GM10266 (cell line): ENCODE data around the gene NUDT12.

ENCODE experiments used
- DNase-seq: peaks from one replicate; pipeline ENCODE4 v3.0.0; 2012; ENCODE audit errors: extremely low spot score
- TF ChIP-seq, protein P1 (sequence below): IDR thresholded peaks from 2 replicates; pipeline ENCODE4 v1.5.1; 2012; ENCODE audit warnings: mild to moderate bottlenecking, low read depth; ENCODE audit not compliant: control insufficient read depth, insufficient read depth; ENCODE audit errors: missing control alignments

The NUDT12 gene

DNA sequence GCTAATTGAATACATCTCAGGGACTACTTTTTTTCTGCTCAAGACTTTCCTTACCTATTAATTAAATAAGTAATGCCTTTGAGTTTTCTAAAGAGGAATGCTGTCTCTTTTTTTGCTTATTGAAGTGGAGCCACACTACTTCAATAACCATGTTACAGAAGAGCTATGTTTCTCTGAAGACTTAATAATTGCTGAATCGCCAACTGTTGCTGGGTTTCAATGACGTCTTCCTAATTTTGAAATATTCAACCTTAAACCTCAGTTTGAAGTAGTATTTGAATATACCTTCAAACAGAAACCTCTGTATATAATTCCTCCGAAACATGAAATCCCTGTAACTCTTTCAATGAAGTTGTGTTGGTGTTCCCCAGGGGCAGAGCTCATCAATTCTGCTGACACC, 21.0 kb downstream of the NUDT12 start:
- TF ChIP-seq, protein P1, sequence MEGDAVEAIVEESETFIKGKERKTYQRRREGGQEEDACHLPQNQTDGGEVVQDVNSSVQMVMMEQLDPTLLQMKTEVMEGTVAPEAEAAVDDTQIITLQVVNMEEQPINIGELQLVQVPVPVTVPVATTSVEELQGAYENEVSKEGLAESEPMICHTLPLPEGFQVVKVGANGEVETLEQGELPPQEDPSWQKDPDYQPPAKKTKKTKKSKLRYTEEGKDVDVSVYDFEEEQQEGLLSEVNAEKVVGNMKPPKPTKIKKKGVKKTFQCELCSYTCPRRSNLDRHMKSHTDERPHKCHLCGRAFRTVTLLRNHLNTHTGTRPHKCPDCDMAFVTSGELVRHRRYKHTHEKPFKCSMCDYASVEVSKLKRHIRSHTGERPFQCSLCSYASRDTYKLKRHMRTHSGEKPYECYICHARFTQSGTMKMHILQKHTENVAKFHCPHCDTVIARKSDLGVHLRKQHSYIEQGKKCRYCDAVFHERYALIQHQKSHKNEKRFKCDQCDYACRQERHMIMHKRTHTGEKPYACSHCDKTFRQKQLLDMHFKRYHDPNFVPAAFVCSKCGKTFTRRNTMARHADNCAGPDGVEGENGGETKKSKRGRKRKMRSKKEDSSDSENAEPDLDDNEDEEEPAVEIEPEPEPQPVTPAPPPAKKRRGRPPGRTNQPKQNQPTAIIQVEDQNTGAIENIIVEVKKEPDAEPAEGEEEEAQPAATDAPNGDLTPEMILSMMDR: no peak
- DNase-seq: no peak

DNA sequence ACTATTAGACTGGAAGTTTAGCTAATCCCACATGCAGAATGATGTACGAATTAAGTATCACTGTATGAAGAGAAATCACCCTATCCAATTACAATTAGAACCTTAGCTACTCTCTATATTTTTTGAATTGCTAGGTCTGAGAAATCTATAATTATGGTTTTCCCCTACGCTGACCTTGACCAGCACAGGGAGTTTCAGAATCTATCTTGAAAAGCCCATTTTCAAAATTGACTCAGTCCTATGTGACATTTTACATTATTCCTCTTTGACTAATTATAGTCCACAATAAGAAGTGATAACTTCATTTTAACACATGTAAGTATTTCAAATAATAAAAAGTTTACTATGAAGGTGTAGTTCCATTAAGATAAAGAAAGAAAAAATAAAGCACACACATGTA, 21.5 kb downstream of the NUDT12 start:
- TF ChIP-seq, protein P1: no peak
- DNase-seq: no peak

DNA sequence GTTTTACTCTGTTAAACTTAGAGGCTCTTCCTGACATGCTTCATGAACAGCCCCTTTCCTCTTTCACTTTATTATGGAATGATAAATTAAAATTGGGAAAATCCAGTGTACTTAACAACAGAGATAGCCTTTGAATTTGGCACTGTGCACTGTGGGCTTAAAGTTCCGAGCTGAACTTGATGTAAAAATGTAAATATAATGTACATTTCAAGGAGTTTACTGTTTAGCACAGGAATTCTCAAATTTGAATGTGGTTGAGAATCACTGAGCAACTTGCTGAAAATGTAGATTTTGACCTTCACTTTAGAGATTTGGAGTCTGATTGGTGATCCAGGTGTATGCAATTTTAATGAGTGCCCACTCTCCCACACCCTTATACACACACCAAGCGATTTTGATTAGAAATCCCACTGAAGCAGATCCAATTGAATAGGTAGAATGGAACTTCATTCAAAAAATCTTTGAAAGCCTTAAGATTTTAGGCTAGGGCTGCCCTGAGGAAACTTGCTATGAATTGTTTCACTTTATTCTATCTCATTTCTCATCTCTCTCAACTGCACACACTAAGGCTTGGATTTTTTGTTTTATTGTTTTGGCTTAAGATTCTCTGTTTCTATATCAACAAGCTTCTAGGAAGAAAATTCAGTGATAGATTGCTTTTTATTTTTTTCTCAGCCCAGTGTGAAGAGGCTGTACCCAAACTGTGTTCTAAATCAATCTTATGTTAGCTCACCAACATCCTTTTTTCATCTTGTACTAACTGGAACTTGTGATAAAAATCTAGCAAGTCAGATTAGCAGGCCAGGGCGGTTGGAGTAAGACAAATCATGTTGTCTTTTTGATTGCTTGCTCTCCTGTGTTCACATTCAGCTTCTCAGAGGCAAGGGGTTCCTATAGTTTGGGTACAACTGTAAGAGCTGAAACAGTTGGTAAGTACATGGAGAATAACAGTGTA, 22.9 kb downstream of the NUDT12 start:
- DNase-seq: no peak

DNA sequence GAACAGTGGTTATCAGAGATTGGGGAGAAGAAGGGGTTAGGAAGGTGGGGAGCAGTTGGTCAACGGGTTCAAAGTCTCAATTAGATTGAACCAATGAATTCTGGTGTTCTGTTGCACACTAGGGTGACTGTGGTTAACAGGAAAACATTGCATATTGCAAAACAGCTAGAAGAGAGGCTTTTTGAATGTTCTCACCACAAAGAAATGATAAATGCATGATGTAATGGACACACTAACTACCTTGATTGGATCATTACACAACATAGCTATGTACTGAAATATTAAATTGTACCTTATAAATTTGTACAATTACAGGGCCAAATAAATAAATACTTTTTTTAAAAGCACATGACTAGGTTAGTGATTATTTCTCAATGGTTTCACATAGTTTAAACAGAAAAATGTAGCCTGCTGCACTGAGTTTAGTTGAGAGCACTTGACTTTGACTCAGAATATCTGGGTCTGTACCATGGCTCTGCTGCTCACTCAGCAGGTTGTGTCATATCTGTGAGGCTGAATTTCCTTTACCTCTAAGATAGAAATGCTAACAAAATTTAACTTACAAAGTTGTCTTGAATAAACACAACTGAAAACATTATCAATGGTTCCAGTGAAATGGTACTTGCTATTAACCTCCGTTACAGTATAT, 30.4 kb downstream of the NUDT12 start:
- TF ChIP-seq, protein P1: no peak

More for the DNA sequence above, 22.9 kb downstream of the NUDT12 start:
- TF ChIP-seq, protein P1: no peak

DNA sequence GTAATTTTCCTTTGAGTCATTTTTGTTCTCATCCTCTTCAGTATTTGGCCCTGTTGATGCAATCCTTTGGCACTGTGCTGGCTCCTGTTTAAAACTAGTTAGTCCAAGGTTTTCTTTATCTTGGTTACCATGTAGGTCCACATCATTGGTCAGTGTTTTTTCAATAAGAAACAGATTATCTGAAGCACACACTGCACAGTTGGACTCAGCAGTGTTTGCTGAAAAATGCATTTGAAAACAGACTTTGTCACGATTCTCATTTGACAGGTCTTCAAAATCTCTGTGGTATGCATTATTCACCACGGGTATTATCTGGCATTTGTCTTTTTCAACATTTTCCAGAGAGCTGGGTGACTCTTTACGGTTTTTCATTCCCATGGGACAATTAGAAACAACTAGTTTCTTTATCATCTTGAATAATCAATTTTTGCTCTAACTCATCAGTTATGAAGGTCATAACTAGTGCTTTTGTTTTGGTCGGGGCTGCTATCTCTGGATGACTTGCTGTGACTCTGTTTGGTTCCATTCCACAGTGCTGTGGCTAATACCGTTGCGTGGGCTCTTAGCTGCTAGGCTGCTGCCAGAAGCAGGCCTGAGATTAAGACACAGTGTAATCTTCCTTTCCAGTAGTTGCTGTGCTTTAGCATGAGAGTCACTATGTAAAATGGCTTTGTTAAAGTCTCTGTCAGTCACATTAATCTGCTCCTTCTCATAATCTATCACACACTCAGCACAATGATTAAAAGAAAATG, 36.2 kb downstream of the NUDT12 start:
- no peak for DNase-seq
- TF ChIP-seq, protein P1: no peak

More for the DNA sequence above, 30.4 kb downstream of the NUDT12 start:
- no peak for DNase-seq

DNA sequence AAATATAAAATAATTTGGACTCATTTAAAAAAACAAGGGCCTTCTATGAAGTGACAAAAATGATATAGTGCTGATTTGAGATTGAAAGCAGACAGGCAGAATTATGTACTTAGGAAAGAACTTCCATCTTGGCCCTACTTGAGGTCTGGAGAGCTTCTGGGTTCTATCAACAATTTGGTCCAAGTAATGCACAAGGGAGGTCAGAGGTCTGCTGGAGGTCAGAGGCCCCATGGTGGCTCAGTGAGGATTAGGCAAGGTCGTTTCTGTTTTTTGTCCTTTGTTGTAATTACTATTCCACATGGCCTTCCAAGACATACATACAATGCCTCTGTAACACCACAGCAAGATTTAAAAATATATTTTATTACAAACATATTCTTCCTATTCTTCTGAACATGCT, 37.2 kb downstream of the NUDT12 start:
- DNase-seq: no peak
- TF ChIP-seq, protein P1: no peak
